Loucy (cell line): ENCODE measurements around the gene BRD3OS.

Source experiments
- H2AFZ ChIP-seq: fragments of 200-600 bp; sonication (generic); 2 replicates; pipeline ENCODE4 v1.6.0; 2016; ENCODE audit warnings: antibody characterized with exemption, mild to moderate bottlenecking, low read length, moderate library complexity
- H3F3A ChIP-seq: fragments of 200-600 bp; 2 replicates; pipeline ENCODE4 v1.6.0; 2016; ENCODE audit warnings: antibody characterized with exemption, low read depth, mild to moderate bottlenecking
- H3K27me3 ChIP-seq: fragments of 200-600 bp; sonication (generic); 2 replicates; pipeline ENCODE4 v1.6.1; 2014; ENCODE audit warnings: low read length, mild to moderate bottlenecking; ENCODE audit not compliant: insufficient read depth, poor library complexity, severe bottlenecking
- H3K36me3 ChIP-seq: fragments of 200-600 bp; sonication (generic); 2 replicates; pipeline ENCODE4 v1.6.1; 2016; ENCODE audit warnings: low read length; ENCODE audit not compliant: insufficient read depth
- H3K4me1 ChIP-seq: fragments of 200-600 bp; sonication (generic); 2 replicates; pipeline ENCODE4 v1.5.1; 2014; ENCODE audit warnings: low read length, mild to moderate bottlenecking; ENCODE audit not compliant: insufficient read depth, poor library complexity, severe bottlenecking
- H3K4me2 ChIP-seq: fragments of 200-600 bp; sonication (generic); 2 replicates; pipeline ENCODE4 v1.6.0; 2014; ENCODE audit warnings: antibody characterized with exemption, low read length, low read depth, mild to moderate bottlenecking; ENCODE audit not compliant: poor library complexity, severe bottlenecking
- H3K4me3 ChIP-seq: fragments of 200-600 bp; sonication (generic); 2 replicates; pipeline ENCODE4 v1.5.1; 2014; ENCODE audit warnings: low read length, mild to moderate bottlenecking, mixed read lengths; ENCODE audit not compliant: poor library complexity, severe bottlenecking
- H3K79me2 ChIP-seq: fragments of 200-600 bp; sonication (generic); 2 replicates; pipeline ENCODE4 v1.6.1; 2014; ENCODE audit warnings: low read length; ENCODE audit not compliant: insufficient read depth
- H3K9ac ChIP-seq: fragments of 200-600 bp; sonication (generic); 2 replicates; pipeline ENCODE4 v1.6.0; 2014; ENCODE audit warnings: mild to moderate bottlenecking, low read depth, low read length, moderate library complexity; ENCODE audit not compliant: poor library complexity, severe bottlenecking
- H3K9me2 ChIP-seq: fragments of 200-600 bp; sonication (generic); replicated peaks from 2 replicates; pipeline ENCODE4 v1.6.1; 2016; ENCODE audit warnings: low read depth, low read length, mixed read lengths
- H3K9me3 ChIP-seq: fragments of 200-600 bp; sonication (generic); 2 replicates; pipeline ENCODE4 v1.6.1; 2014; ENCODE audit warnings: mild to moderate bottlenecking, antibody characterized with exemption, low read length, low read depth; ENCODE audit not compliant: insufficient read depth
- H4K20me1 ChIP-seq: fragments of 200-600 bp; sonication (generic); 2 replicates; pipeline ENCODE4 v1.6.0; 2014; ENCODE audit warnings: antibody characterized with exemption, low read length, mild to moderate bottlenecking; ENCODE audit not compliant: insufficient read depth, poor library complexity, severe bottlenecking
- CTCF ChIP-seq: fragments of 200-600 bp; sonication (generic); conservative IDR thresholded peaks from 2 replicates; pipeline ENCODE4 v1.5.1; 2014; ENCODE audit warnings: mild to moderate bottlenecking, antibody characterized with exemption, low read length
- EZH2phosphoT487 ChIP-seq: fragments of 200-600 bp; IDR thresholded peaks from 2 replicates; pipeline ENCODE4 v1.6.1; 2018; ENCODE audit warnings: antibody characterized with exemption, mild to moderate bottlenecking, moderate library complexity, borderline replicate concordance

Gene BRD3OS

GRCh38 chr9:133978899-133979272 is 46.4 kb upstream of the BRD3OS start:
- H3K4me1 ChIP-seq = no peaks in the 10 kb centered on the region
- no peak overlapping the region for H3K4me2 ChIP-seq
- no peak overlapping the region for H3K4me3 ChIP-seq
- no peak for TF ChIP-seq CTCF
- TF ChIP-seq EZH2phosphoT487 = no peak
- H3K79me2 ChIP-seq = peaks cover 84% of the 10 kb centered on the region; the same call in 1 of the 2 replicates
- peaks cover 9% of the 10 kb centered on the region for H4K20me1 ChIP-seq
- H3F3A ChIP-seq = no peaks in the 10 kb centered on the region
- H3K9ac ChIP-seq = no peak overlapping the region
- no peaks in the 10 kb centered on the region for H3K36me3 ChIP-seq
- H3K9me3 ChIP-seq = no peaks in the 10 kb centered on the region
- no peaks in the 10 kb centered on the region for H3K9me2 ChIP-seq
- H2AFZ ChIP-seq = no peak overlapping the region
- no peaks in the 10 kb centered on the region for H3K27me3 ChIP-seq

- H3K9ac ChIP-seq = no peak overlapping the region
- H3K4me1 ChIP-seq = no peaks in the 10 kb centered on the region
- H3K4me3 ChIP-seq = no peak overlapping the region
- no peaks in the 10 kb centered on the region for H3K9me2 ChIP-seq
- H3K79me2 ChIP-seq = peaks cover 79% of the 10 kb centered on the region; the same call in 1 of the 2 replicates
- no peaks in the 10 kb centered on the region for H3K9me3 ChIP-seq
- H3K4me2 ChIP-seq = no peak overlapping the region
- no peaks in the 10 kb centered on the region for H3K36me3 ChIP-seq
- H4K20me1 ChIP-seq = peaks cover 9% of the 10 kb centered on the region
- no peaks in the 10 kb centered on the region for H3K27me3 ChIP-seq
- no peak overlapping the region for H2AFZ ChIP-seq
- H3F3A ChIP-seq = no peaks in the 10 kb centered on the region
- TF ChIP-seq EZH2phosphoT487 (no peak), CTCF (no peak)
These were observed 45.9 kb upstream of the BRD3OS start for GRCh38 chr9:133979273-133979920.

- no peaks in the 10 kb centered on the region for H3K27me3 ChIP-seq
- no peaks in the 10 kb centered on the region for H3K4me1 ChIP-seq
- H3K9me2 ChIP-seq = no peaks in the 10 kb centered on the region
- no peaks in the 10 kb centered on the region for H3K9me3 ChIP-seq
- no peaks in the 10 kb centered on the region for H3F3A ChIP-seq
- H2AFZ ChIP-seq = no peak overlapping the region
- no peaks in the 10 kb centered on the region for H3K36me3 ChIP-seq
- TF ChIP-seq EZH2phosphoT487 = no peak
- no peak for TF ChIP-seq CTCF
- no peak overlapping the region for H3K9ac ChIP-seq
- peaks cover 72% of the 10 kb centered on the region; the same call in 1 of the 2 replicates for H3K79me2 ChIP-seq
- H3K4me2 ChIP-seq = no peak overlapping the region
- H4K20me1 ChIP-seq = peaks cover 5% of the 10 kb centered on the region
- no peak overlapping the region for H3K4me3 ChIP-seq
These were observed 45.1 kb upstream of the BRD3OS start for GRCh38 chr9:133979921-133980863.
